Measurements from ENCODE around the gene GRIN2A.

The GRIN2A gene

DNA sequence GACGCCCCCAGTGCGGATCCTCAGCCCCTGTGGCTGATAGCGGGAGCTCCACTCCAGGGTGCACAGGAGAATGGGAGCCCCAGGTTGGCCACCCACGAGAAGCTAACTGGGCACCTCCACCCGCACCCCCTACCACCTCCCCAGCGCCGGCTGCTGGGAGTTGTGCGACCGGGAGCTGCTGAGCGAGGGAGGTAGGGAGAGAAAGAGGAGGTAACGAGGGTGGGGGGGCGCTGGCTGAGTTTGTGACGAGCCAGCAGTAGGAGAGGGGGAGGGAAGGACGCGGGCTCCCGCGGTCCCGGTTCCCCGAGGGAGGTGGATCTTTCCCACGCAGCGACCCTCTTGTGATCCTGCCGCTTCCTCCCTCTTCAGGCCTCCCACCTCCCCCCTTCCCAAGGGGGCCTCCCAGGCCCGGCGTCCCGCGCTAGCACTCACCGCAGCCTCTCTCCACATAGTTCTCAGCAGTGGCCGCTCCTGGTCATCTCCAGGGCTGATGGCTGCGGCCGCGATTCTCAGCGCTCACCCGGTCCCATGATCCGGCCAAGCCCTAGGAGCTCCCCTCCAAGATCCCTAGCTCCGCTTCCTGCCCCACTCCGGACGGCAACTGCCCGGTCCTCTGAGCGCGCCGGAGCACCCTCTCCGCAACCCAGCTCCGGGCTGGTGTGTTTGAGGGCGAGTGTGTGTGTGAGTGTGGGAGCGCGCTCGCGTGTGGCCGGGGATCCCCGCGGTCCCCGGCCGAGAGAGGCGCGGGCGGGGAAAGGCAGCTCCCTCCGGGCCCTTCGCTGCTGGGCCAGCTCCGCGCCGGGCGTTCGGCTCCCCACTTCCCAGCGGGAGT, at the start of gene GRIN2A:
TSS of gene GRIN2A (minus strand) at position 207 of the 832 bp plus-strand sequence. CDS start 2,017 bp downstream, outside the sequence.
- DNase-seq (ENCODE audit: low read depth, low spot score): no peak
- no peak within 1 kb of the TSS for H3K27ac ChIP-seq

DNA sequence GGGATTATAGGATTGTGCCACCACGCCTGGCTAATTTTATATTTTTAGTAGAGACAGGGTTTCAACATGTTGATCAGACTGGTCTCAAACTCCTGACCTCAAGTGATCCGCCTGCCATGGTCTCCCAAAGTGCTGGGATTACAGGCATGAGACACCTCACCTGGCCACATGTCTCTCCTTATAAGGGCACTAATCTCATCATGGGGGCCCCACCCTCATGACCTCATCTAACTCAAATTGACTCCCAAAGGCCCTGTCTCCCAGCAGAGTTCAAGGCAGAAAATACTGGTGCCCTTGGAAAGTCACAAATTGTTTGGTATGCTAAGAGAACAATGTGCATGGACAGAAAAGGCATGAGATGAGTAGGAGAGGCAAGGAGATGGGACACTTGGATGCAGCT, 49.3 kb upstream of the GRIN2A start:
- no peak overlapping the region for H3K27ac ChIP-seq
- DNase-seq (ENCODE audit: low read depth, low spot score): no peak

DNA sequence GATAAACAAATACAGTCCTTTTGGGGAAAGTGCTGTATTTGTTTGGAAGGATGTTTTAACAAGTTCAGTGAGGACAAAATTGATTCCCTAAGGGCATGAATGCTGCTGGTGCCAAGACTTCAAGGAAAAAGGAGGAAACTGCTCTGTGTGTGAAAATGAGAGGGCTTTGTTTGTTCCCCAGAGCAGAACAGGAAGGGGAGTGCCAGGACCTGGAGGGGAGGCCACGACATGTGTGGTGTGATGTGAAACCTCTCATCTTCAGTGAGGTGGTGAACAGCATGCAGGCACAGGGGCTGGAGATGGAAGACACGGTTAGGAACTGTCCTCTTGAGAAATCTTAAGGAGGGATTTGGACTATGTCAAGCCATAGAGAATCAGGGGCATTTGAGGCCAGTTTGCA, 46.6 kb upstream of the GRIN2A start:
- no peak for DNase-seq (ENCODE audit: low read depth, low spot score)
- no peak overlapping the region for H3K27ac ChIP-seq

DNA sequence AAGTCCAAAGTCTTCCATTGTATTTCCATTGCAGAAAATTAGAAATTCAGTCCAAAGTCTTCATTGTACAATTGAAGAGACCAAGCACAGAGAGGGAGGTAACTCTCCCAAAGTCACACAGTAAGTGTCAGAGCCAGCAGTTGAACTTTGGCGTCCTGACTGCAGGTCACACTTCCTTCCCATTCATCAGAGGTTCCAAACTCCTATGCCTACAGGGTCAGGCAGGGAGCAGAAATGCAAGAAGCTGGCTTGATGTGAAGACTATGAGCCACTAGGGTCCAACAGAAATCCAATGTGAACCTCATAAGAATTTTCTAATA, 44.7 kb upstream of the GRIN2A start:
- no peak for DNase-seq (ENCODE audit: low read depth, low spot score)
- no peak overlapping the region for H3K27ac ChIP-seq

DNA sequence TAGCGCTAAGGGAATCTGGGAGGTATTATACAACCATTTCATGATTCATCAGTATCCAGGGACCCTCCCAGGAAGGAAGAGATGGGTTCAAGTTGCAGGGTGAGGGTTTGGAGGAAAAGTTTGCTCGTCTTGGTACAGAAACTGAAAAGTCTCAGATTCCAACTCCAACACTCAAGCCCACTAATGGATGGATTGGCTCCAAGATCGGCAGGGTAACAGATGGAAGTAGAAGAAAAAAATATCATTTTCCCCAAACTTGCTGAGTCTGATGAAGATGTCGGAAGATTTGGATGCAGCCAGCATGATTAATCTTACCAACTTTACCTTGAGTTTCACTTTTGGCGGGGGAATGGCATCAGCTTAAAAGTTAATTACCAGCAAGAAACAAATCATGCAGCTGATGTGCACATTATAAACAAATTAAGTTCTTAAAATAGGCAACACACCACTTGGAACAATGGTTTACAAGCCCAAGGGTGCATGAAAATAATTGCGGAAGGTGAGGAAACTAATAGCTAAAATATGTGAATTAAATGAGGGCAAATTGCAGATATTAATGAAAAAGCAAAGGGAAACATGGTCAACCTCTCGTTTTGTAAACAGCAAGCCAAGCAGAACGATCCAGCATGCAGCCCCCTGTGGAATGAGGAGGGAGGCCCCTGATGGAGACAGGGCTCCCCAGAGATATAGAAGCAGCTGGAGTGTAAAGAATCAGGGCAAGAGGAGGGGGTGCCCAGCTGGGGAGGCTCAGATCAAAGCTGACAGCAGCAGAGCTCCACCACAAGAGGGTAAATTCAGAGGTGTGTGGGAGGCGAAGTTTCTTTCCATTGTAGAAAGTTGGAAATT, 44.1 kb upstream of the GRIN2A start:
- no peak overlapping the region for H3K27ac ChIP-seq
- DNase-seq (ENCODE audit: low read depth, low spot score): no peak

DNA sequence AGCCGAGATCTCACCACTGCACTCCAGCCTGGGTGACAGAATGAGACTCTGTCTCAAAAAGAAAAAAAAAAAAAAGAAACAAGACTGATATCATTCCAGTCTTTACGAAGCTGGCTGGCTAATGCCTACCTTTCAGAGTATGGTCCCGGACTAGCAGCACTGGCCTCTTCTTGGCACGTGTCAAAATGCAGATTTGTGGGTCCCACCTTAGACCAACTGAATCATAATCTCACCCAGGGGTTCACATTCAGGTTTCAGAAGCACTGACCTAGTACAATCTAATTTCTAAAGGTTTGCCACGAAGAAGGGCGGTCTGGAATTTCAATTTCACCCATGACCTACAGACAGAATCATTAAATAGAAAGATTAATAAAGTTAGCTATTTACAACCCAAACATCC, 43.4 kb upstream of the GRIN2A start:
- DNase-seq (ENCODE audit: low read depth, low spot score): no peak
- no peak overlapping the region for H3K27ac ChIP-seq

DNA sequence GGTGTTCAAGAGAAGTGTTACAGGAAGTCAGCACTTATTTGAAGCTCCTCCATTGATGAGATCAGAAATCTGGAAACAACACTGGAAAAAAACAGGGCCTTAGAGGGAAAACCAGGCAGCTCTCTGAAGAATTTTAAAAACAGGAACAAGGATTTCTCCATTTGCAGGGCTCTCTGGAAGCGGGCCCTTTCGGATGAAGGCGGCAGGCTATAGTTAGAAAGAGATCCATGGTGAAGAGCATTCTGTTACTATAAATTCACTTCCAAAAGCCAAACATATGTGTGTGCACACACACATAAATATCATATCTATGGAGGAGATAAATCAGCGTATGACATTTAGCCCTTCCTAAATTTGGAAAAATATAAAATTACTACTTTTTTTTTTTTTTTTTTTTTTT, 42.6 kb upstream of the GRIN2A start:
- H3K27ac ChIP-seq: no peak overlapping the region
- no peak for DNase-seq (ENCODE audit: low read depth, low spot score)

DNA sequence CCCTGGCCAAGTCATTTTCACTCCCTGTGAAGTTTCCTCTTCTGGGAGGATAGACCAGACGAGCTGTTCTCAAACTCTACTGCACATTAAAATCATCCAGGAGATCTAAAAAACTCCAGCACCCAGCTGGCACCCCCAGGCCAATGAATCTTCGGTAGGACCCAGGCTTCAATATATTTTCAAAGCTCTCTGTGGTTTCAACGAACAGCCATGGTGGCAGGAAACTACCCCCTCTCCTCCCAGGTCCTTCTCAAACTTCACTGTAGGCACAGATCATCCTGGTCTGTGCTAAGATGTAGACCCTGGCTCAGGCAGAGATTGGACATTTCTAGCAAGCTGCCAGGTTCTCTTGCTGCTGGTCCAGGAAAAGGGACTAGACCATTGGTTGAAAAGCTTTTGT, 38.7 kb upstream of the GRIN2A start:
- H3K27ac ChIP-seq: no peak overlapping the region
- no peak for DNase-seq (ENCODE audit: low read depth, low spot score)

DNA sequence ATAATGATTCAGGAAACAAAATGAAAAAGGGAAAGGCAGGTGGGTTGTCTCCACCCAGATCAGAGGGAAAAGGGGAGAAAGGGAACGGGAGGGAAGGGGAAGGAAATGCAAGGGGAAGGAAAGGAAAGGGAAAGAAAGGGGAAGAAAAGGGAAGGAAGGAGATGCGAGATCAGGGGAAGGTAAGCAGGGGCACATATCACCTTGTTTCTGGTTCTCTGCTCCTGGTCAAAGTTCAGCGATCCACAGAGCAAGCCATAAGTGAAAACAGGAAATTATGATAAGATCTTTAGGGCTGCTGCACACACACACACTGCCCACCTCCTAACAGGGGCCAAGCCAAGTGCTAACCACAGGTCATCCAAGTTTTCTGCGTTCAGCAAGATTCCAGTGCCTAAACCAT, 37.5 kb upstream of the GRIN2A start:
- H3K27ac ChIP-seq: no peak overlapping the region
- DNase-seq (ENCODE audit: low read depth, low spot score): no peak

DNA sequence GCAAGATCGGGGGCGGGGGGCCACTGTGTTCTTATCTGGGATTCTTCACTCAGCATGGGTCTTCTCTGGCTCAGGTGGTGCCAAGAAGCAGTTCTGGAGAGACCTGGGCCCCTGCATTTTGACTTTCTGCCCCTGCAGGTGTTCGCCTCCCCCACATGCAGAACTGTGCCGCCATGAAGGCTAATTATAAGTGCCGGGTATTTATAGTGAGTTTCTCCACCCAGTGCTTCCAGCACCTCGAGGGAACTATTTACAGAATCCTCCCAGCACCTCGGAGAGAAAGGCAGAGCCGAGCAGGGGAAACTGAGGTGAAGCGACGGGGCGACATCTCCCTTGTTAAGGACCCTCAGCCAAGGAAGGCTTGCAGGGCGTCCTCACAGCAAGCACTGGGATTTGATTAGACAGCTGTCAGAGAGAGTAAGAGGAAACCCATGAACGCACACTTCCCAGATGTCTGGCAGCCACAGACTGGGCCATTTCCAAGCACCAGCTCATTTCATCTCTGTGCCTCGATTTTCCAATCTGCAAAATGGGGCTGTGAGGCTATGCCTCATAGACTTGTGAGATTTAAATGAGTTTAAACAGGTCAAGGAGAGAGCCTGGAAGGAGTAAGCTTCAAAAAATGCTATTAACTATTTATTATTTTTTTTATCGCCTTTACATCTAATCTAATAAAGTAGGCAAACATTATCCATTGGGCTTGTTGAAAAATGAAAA, 36.4 kb upstream of the GRIN2A start:
- no peak overlapping the region for H3K27ac ChIP-seq
- no peak for DNase-seq (ENCODE audit: low read depth, low spot score)

DNA sequence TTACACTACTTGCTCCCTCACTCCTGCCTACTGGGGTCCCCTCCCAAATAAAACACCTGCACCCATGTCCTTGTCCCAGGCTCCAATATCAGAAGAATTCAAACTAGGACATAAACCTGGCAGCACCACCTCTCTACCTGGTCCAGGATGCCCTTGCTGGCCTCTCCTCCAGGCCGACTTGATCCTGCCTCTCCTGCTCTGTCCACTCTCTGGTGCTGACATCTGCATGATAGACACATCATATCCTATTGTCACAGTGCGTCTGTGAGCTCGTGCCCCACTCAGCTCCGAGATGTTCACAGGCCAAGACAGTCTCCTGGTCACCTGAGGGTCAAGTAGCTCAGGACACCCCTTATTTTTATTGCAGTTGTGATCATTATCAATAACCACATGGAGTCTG, 31.5 kb upstream of the GRIN2A start:
- H3K27ac ChIP-seq: no peak overlapping the region
- DNase-seq (ENCODE audit: low read depth, low spot score): no peak

DNA sequence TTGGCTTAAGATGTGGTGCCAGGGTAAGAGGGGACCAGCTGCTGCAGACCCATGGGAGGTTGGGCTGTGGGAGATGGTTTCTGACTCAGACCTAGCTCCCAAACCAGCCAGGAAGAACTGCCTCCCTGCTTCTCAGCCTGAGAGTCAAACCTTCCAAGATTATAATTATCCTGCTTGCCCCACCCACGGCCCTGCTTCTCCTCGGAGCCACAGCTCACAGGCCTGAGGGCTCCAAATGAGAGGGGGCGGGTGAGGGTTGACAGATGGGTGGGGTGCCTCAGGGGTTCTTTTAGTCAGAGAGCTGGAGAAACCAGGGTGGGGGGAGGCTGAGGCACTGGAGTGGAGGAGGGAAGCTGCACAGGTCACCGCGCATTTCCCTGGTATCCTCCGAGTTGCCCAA, 28.7 kb upstream of the GRIN2A start:
- no peak for DNase-seq (ENCODE audit: low read depth, low spot score)
- H3K27ac ChIP-seq: no peak overlapping the region

DNA sequence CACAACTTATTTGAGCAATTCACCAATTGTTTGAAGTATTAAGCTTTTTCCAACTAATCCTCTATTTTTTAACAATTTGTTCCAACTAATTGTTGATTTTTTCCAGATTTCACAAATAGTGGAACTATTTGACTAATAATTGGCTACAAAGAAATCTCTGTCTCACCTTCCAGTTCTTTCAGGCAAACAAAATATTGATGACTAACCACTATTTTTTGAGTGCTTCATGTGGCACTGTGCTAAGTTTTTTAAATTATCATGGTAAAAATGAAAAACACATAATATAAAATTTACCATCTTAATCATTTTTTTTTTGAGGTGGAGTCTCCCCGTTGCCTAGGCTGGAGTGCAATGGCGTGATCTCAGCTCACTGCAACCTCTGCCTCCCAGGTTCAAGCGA, 24.6 kb upstream of the GRIN2A start:
- H3K27ac ChIP-seq: no peak overlapping the region
- no peak for DNase-seq (ENCODE audit: low read depth, low spot score)

DNA sequence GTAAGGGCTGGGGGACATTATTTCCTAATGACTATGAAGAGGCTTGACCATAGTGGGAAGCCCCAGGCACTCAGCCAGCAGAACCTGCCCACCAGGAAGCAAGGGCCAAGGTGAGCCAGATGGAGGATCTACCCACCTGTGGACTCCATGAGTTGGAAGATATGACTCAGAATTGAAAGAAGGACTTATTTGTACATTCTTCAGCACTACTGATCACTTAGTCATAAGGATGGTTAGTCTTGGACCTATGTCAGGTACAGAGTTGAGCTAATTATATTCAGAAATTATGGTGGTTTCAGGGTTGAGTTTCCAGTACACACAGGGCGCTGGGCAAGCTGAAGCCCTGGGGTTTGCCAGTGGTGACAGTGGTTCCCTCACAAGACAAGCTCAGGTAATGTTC, 24.0 kb upstream of the GRIN2A start:
- no peak overlapping the region for H3K27ac ChIP-seq
- peak; percentile 6 for DNase-seq (ENCODE audit: low read depth, low spot score)

DNA sequence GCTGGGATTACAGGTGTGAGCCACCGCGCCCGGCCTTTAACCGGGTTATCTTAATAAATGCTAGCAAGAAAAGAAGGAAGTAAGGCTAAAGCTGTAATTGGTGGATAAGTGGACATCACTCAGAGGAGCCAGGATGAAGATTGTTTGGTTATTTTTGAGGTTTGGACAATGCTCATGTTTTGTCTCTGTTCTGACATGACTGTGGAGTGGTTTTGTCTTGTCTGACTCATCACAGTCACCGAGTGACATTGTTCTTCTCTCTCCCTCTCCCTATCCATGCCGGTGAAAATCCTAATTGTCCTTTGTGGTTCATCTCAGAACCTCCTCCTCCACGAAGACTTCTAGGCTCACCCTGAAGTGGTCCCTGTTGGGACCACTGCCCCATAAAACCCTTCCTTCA, 23.5 kb upstream of the GRIN2A start:
- no peak overlapping the region for H3K27ac ChIP-seq
- no peak for DNase-seq (ENCODE audit: low read depth, low spot score)

DNA sequence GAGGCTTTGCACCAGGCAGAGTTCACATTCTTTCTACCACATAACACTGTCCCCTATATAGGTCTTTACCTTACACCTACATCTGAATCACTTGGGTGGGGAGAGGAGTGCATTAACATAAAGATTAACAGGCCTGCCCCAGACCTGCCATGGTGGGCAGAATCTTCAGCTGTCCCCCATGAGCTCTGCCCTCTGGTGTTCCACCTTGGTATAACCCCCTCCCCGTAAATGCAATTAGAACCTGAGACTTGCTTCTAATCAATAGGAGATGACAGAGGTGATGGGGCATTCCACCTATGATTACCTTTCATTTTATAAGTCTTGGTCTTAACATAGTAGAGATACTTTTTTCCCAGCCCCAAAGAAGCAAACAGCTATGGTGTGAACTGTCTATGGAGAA, 20.4 kb upstream of the GRIN2A start:
- DNase-seq (ENCODE audit: low read depth, low spot score): no peak
- H3K27ac ChIP-seq: no peak overlapping the region

DNA sequence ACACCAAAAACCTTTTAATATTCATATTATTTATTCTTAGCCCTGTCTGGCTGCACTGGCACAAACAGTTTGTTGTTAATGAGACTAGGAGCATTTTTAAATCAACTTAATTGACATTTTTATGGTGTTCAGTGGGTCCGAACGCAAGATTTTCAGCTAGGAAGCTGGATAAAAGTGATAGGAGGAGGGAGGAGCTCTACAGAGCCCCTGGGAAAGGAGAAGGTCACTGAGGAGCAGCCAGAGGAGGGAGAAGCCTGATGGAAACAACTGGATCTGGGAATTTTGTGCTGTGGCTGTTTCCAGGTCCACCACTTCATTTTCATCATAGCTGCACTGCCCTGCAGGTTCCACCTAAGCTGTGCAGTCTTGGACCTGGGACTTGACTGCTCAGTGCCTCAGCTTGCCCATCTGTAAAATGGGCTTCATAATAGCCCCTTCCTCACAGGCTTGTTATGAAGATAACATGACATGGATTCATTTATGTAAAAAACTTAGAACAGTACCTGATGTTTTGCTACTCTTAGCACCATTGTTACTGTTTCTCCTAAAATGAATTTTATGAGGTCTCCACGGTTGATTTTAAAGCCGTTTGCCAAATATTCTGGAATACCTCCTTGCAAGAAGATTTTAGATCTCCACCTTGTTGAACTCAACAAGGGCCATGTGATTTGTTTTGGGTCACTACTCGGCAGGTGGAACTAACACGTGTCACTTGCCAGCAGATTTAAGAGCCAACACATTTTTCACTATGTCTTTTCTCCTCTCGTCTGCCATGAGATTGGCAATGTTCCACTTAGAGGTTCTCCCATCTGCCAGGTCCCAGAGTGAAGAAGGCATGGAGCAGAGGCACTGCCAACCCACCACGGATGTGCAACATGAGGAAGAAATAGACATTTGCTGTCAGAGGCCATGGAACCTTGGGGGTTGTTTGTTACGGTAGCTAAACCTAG, 18.7 kb upstream of the GRIN2A start:
- no peak overlapping the region for H3K27ac ChIP-seq
- no peak for DNase-seq (ENCODE audit: low read depth, low spot score)

DNA sequence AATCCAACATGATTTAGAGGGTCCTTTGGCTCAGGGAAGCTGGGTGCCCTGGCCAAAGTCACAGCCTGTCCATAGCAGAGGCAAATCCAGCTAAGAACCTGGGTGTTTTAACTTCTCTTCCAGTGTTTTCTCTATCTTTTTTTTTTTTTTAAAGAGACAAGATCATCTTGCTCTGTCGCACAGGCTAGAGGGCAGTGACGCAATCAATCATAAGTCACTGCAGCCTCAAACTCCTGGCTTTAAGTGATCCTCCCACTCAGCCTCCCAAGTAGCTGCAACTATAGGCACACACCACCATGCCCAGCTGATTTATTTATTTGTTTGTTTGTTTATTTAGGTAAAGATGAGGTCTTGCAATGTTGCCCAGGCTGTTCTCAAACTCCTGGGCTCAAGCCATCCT, 14.8 kb upstream of the GRIN2A start:
- H3K27ac ChIP-seq: no peak overlapping the region
- DNase-seq (ENCODE audit: low read depth, low spot score): no peak

DNA sequence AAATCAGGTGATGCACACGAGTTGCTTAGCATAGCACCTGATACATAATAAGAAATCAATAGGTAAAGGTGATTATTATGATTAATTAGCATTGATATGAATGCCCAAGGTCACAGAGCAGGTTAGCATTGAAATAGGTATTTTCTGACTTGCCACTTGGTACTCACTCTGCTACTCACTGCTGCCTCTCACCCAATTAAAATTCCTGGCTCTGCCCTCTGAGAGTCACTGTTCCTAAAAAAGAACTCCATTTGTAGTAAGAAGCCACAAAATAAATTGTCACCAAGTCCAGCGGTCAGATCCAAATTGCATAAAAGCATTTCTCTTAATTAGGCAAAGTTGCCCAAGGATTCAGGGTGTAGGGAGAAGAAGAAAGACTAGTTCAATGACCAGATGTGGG, 8.9 kb upstream of the GRIN2A start:
- DNase-seq (ENCODE audit: low read depth, low spot score): no peak
- H3K27ac ChIP-seq: no peak overlapping the region

DNA sequence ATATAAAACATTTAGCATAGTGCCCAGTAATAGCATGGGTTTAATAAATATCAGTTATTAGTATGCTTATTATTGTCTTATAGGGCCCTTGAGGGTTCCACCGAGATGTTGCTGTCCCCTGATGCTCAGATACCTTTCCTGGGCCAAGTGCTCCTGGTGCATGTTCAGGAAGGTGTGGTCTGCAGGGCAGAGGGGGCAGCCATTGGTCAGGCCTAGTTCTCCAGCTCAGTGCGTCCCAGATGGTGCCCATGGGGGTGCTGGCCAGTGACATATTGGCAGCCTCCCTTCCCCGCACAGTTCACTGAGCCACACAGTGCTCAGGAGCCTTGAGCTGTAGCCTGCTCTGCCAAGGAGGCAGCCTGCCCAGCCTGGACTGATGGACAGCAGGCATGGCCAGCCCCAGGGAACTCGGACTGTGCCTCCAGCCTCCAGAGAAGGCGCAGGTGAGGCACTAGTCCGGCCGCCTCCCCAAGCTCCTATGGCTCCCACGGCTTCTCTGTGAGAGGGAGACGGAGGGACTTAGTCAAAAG, 7.7 kb upstream of the GRIN2A start:
- no peak for DNase-seq (ENCODE audit: low read depth, low spot score)
- no peak overlapping the region for H3K27ac ChIP-seq

Data from epithelial cell of prostate (primary cell).